SK-MEL-5 (cell line): Measurements from ENCODE around the gene WIPI1. TPM values are rescaled to one million over a fixed set of nuclear protein-coding genes. Genes with fewer than 3 reads are reported as not detected.

ENCODE experiments used
- DNase-seq: peaks from one replicate; pipeline ENCODE4 v3.0.0-alpha.2; 2016; ENCODE audit warnings: low read depth, low spot score
- in situ Hi-C: cut with HindIII; loops from 2 replicates; pipeline ENCODE4 v1.10.0; 2016; ENCODE audit warnings: low sequenced_read_pairs, high pct_unique_total_duplicates, low pct_unique_long_range_greater_than_20kb
- total RNA-seq: library from RNA; depleted of rRNA; stranded (reverse); fragments of >200 nt; shearing (Covaris generic); gene quantifications from 2 replicates; pipeline ENCODE4 v1.2.3, GENCODE V29; 2014

The WIPI1 gene
- total RNA-seq, 1 experiment from 2014 or later: 643 TPM

DNA sequence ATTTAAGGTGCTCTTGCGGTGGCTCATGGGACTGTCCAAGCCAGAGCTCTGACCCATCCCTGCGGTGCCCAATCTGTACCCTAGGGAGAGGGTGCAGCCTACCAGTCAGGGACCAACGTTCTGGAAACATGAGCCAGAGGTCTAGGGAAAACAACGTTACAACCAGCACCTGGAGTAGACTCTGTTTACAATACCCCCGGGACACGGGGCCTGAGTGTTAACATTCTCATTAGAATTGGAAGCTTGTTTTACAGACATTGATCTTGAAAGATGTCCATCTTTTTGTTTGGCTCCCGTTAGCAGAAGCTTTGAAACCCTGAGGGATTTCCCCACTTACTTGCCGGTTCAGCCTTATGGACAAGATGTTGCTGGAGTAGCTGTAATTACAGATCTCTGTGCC is 6.9 kb downstream of the WIPI1 start:
- in situ Hi-C loops: no loop called here
- no peak for DNase-seq

DNA sequence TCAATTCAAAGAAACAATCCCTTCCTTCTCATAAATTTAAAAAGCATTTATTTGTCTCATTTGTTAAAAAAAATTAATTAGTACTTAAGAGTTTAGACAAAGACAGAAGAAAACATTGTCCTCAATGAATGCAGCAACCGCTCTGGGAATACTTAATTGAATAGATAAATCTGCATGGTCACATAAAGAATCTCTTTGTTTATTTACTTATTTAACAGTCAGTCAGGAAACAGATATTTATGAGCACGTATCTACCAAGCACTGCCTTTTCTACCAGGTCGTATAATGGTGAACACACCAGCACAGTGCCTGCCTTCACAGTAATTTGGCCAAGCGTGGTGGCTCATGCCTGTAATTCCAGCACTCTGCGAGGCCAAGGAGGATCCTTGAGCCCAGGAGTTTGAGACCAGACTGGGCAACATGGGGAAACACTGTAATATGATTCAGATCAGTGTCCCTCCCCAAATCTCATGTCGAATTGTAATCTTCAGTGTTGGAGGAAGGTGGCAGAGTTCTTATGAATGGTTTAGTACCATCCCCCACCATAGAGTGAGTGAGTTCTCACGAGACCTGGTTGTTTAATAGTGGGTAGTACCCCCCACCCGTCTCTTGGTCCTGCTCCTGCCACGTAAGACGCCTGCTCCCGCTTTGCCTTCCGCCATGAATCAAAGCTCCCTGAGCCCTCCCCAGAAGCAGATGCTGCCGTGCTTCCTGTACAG is 8.1 kb downstream of the WIPI1 start:
- DNase-seq: peak; percentile 58
- in situ Hi-C loops: no loop called here

- in situ Hi-C loops: no loop called here
- DNase-seq: no peak
These were observed 10.7 kb downstream of the WIPI1 start for GRCh38 chr17:68446626-68447041.

DNA sequence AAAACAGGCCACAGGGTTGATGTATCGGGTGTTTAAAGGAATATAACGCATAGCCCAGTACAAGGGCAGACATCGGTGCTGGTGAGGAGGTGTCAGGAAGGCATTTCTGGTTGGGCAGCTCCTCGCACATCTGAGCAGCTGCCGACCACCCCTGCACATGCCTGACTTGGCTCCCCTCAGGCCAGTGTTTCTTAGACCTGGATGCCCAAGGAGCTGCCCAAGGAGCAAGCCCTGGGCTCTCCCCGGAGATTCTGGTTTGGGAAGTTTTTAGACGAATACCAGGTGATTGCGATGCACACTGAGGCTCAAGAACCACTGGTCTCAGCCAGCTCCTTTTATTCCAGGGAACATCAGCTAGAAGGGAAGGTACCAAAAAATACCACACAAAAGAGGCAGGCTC is 11.6 kb downstream of the WIPI1 start:
- in situ Hi-C loops: no loop called here
- DNase-seq: no peak

DNA sequence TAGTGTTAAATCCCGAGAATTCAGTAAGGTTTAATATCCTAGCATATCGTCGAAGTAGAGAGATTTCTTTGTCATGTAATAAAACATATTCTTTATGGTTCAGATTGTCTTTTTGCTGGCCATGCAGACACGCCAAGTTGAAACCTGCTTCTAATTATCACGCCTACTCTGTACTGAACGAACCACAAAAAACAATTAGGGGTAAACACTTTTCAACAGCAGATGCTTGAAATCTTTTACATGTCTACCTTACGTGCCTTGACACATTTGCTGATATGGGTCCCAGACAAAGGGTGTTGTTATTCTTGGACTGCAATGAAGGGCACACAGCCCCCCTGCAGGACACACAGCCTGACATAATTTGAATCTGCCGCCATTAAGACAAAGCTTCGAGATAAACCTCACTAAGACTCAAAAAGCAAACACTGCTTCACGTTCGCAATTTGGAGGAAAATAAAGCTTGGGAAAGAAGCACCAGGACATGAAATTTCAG is 13.3 kb downstream of the WIPI1 start:
- in situ Hi-C loops: no loop called here
- DNase-seq: no peak

- DNase-seq: no peak
- in situ Hi-C loops: no loop called here
These were observed 16.1 kb downstream of the WIPI1 start for GRCh38 chr17:68441070-68441770.

- in situ Hi-C loops: no loop called here
- no peak for DNase-seq
These were observed 16.8 kb downstream of the WIPI1 start for GRCh38 chr17:68440526-68440925.

DNA sequence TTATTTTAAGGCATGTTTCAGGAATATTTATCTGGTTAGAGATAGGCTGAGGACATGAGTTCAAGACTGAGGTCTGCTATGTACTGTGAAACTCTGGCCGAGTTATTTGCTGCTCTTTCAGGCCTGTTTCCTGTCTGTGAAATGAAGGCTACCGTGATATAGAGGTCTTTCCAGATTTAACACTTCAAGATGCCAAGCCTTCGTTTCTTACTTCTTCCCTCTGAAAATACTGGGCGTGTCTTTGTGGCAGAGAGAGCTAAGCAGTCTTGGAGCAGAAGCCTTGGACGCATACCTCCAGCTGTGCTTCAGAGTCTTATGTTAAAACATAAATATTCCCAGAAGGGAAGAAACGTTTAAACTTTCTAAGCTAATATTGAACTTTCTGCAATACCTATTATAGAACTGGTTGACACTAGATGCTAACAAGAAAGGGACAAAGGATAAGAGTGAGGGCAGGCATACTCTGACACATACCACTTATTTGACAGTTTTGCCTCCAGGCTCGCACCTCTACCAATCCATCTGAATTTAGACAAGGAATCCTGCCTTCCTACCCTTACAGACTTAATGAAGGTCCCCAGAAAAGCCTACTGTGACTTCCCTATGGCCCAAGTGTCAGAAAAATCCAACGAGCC is 17.5 kb downstream of the WIPI1 start:
- in situ Hi-C loops: no loop called here

DNA sequence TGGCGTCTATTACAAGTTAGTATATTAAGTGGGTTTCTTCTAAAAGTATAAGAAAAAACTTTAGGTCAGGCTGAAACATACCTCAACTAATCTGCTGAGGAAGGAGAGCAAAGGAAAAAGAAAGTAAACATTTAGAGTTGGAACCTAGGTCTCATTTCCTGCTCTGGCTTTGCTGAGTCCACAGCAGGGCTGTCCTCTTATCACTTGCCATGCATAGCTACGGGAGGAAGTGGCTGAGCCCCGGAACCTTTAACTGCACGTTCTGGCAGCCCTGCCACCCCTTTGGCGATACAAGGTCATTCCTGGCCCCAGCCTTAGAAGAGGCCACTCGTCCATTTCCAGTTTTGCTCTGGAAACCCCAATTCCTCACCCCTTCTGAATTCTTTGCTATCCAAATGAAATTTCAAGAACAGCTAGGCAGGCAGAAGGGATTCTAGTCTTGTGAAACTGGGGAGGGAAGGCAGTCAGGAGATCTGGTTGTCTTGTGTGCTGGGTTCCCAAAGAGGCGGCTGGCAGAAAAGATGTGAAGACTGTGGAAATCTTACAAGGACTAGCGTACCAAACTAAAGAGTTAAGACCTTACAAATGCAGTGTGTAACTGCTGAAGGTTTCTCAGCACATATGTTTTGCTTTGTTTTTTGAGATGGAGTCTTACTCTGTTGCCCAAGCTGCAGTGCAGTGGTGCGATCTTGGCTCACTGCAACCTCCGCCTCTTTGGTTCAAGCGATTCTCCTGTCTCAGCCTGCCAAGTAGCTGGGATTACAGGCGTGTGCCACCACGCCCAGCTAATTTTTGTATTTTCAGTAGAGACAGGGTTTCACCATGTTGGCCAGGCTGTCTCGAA is 19.1 kb downstream of the WIPI1 start:
- in situ Hi-C loops: no loop called here
- peak; percentile 59 for DNase-seq

More for the DNA sequence above, 17.5 kb downstream of the WIPI1 start:
- DNase-seq: no peak

- in situ Hi-C loops: no loop called here
- peak; percentile 93 for DNase-seq
These were observed 21.1 kb downstream of the WIPI1 start for GRCh38 chr17:68435876-68436842.

GRCh38 chr17:68435361-68435760 is 21.9 kb downstream of the WIPI1 start:
- in situ Hi-C loops: no loop called here
- DNase-seq: no peak

GRCh38 chr17:68433911-68434508 is 23.3 kb downstream of the WIPI1 start:
- no peak for DNase-seq
- in situ Hi-C loops: no loop called here

- in situ Hi-C loops: no loop called here
- no peak for DNase-seq
These were observed 24.1 kb downstream of the WIPI1 start for GRCh38 chr17:68433211-68433610.

DNA sequence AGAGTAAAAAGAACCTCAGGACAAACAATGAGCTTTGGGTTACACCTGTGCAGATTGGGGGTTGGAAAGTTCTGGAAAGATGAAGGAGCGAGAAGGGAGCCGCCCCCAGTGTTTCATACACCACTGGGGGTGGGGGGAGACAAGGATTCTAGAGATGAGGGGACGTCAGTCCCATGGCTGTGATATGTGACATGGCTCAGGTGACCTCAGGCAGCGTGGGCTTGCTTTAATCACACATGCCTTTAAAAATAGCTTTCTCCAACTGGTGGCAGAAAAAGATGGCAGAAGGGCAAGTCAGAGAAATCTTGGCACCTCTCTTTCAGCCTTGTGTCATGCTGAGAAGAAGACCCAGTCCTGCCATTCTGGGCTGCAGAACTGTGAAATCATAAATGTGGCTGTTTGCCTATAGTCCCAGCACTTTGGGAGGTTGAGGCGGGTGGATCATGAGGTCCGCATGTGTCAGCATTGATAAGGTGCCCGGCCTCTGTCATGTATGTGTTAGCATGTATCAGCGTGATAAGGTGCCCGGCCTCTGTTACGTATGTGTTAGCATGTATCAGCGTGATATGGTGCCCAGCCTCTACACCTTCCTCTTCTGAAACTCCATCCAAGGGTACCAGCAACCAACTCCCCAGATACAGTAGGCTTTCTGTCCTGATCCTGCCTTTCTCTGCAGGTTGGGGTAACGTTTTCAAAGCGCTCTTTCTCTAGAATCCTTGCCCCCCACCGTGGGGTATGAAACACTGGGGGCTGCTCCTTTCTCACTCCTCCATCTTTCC is 25.0 kb downstream of the WIPI1 start:
- in situ Hi-C loops: no loop called here
- no peak for DNase-seq

DNA sequence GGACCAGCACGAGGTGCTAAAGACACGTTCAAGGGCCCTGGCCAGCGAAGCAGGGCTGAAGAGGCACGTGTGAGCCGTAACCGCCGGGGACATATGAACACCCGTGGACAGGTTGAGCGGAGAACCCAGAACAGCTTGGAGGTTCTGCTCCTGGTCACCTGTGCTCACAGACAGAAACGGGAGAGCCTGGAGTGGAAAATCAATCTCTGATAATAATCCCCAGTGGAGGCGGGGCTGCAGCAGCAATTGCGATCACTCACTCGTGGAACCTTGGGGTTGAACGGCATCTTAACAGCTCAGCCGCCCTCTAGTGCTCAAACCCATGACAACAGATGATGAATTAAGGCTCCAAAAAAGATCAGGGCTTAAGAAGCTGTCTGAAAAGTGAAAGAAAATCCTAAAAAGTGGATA is 25.6 kb downstream of the WIPI1 start:
- peak; percentile 77 for DNase-seq
- in situ Hi-C loops: no loop called here
